Fibroblast of villous mesenchyme (primary cell): Measurements from ENCODE around the gene HDAC1. TPM values are rescaled to one million over a fixed set of nuclear protein-coding genes. Genes with fewer than 3 reads are reported as not detected.

Source experiments
- DNase-seq: peaks from one replicate; pipeline ENCODE4 v3.0.0-alpha.2; 2010; ENCODE audit warnings: low read depth
- H3K4me3 ChIP-seq: 2 replicates; pipeline ENCODE4 v1.5.1; 2011; ENCODE audit warnings: low read depth, mild to moderate bottlenecking, low read length
- total RNA-seq: library from RNA; depleted of rRNA; stranded (reverse); fragments of >200 nt; gene quantifications from 2 replicates; pipeline ENCODE4 v1.2.3, GENCODE V29; 2012
- TF ChIP-seq, protein P1 (sequence below): IDR thresholded peaks from 2 replicates; pipeline ENCODE4 v1.5.1; 2012; ENCODE audit warnings: low read depth, mild to moderate bottlenecking, low read length; ENCODE audit not compliant: insufficient read depth

The HDAC1 gene
- total RNA-seq, 1 donor, result 95.0 TPM

- TF ChIP-seq, protein P1, sequence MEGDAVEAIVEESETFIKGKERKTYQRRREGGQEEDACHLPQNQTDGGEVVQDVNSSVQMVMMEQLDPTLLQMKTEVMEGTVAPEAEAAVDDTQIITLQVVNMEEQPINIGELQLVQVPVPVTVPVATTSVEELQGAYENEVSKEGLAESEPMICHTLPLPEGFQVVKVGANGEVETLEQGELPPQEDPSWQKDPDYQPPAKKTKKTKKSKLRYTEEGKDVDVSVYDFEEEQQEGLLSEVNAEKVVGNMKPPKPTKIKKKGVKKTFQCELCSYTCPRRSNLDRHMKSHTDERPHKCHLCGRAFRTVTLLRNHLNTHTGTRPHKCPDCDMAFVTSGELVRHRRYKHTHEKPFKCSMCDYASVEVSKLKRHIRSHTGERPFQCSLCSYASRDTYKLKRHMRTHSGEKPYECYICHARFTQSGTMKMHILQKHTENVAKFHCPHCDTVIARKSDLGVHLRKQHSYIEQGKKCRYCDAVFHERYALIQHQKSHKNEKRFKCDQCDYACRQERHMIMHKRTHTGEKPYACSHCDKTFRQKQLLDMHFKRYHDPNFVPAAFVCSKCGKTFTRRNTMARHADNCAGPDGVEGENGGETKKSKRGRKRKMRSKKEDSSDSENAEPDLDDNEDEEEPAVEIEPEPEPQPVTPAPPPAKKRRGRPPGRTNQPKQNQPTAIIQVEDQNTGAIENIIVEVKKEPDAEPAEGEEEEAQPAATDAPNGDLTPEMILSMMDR, result no peak
- peak; percentile 15 for DNase-seq
- H3K4me3 ChIP-seq, result no peak overlapping the region
Measured at GRCh38 chr1:32309960-32310359, 18.1 kb downstream of the HDAC1 start.

DNA sequence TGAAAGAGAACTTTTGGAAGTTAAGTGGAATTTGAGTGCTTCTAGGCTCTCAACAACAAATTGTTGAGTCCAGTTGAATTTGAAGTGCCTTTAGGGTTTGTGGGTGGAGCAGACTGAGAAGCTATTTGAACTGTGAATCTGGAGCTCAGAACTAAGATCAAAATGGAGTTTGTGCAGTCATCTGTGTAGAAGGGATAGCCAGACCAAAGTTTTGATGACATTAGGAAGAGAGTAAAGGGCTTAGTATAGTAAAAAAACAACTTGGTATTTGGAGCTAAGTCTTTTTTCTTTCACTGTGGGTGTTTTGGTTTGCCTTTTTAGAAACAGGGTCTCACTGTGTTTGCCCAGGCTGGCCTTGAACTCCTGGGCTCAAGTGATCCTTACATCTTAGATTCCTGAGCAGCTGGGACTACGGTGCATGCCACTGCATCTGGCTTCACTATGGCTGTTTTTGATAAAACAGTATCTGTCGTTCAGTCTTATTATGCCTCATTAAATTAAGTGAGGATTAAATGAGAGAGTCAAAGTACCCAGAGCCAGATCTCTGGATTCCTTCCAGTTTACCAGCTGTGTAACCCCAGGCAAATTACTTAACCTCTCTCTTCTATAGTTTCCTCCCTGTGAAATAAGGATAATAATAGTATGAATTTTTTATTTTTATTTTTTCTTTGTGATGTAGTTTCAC, 20.0 kb downstream of the HDAC1 start:
- TF ChIP-seq, protein P1, result no peak
- no peak for DNase-seq
- H3K4me3 ChIP-seq, result no peak overlapping the region

- no peak overlapping the region for H3K4me3 ChIP-seq
- no peak for DNase-seq
- TF ChIP-seq, protein P1, result no peak
Measured at GRCh38 chr1:32316903-32317277, 25.0 kb downstream of the HDAC1 start.

GRCh38 chr1:32318127-32318869, 26.4 kb downstream of the HDAC1 start:
- DNase-seq, result no peak
- no peak overlapping the region for H3K4me3 ChIP-seq
- TF ChIP-seq, protein P1, result no peak

DNA sequence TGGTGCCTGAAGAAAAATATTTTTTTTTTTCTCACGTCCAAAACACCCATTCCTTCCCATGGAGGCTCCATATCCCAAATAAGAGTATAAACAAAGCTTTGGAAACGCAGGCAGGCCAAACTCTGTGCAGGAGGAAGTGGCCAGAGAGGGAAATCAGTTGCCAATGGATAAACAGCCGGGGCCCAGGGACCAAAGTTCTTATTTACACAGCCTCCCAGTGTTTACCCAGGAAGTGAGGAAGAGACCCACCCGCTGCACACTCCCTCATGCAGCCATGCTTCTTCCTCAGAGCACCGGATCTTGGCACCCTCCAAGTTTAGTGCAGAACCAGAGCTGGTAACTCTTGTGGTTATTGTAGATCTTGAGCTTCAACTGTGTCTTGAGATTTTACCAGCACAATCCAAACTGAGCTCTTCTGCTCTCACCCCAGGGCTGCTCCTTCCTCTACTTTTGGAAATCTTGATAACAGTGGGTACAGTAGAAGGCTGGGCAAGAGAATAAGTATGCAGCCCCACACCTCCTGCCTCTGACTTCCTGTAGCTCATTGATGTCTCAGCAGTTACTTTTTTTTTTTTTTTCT, 29.9 kb downstream of the HDAC1 start:
- H3K4me3 ChIP-seq, result no peak overlapping the region
- no peak for DNase-seq
- TF ChIP-seq, protein P1, result no peak

DNA sequence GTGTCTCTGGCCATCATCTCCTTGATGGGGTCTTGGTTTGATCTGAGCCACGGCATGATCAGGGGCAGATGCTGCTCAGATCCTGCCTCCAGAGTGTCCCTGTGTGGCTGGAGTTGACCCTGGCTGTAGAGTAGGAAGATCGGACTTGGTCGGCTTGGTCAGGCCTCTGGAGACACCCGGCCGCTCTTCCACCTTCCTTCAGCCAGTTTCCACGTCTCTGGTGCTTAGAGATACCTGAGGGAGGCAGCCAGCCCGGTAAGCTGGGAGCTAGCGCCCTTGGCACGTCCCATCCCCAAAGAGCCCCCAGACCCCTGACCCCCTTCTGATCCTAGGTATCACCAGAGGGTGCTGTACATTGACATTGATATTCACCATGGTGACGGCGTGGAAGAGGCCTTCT, 35.3 kb downstream of the HDAC1 start:
- no peak for DNase-seq
- TF ChIP-seq, protein P1, result no peak
- H3K4me3 ChIP-seq, result no peak overlapping the region
